SU-DHL-6 (cell line): ENCODE measurements around the gene NRP1.

Experiments used
- H2AFZ ChIP-seq: fragments of 200-600 bp; sonication (generic); 2 replicates; pipeline ENCODE4 v1.6.1; 2014; ENCODE audit warnings: low read depth, mild to moderate bottlenecking, moderate library complexity, mixed read lengths, antibody characterized with exemption, low read length; ENCODE audit not compliant: severe bottlenecking
- H3F3A ChIP-seq: fragments of 200-600 bp; shearing (Covaris generic); 2 replicates; pipeline ENCODE4 v1.6.0; 2016; ENCODE audit warnings: antibody characterized with exemption, mild to moderate bottlenecking; ENCODE audit not compliant: insufficient read depth
- H3K27ac ChIP-seq: fragments of 200-600 bp; sonication (generic); 2 replicates; pipeline ENCODE4 v1.5.1; 2016; ENCODE audit warnings: low read depth, mild to moderate bottlenecking, low read length, moderate library complexity, mixed read lengths
- H3K27me3 ChIP-seq: fragments of 200-600 bp; sonication (generic), shearing (Covaris generic); 2 replicates; pipeline ENCODE4 v1.6.0; 2014; ENCODE audit warnings: mild to moderate bottlenecking, low read length
- H3K36me3 ChIP-seq: fragments of 200-600 bp; sonication (generic); 2 replicates; pipeline ENCODE4 v1.6.1; 2014; ENCODE audit warnings: mild to moderate bottlenecking, low read length, mixed read lengths
- H3K4me2 ChIP-seq: fragments of 300-600, 200-600 bp; shearing (Covaris generic), sonication (generic); 2 replicates; pipeline ENCODE4 v1.6.0; 2014; ENCODE audit warnings: low read length, low read depth, mild to moderate bottlenecking; ENCODE audit not compliant: poor library complexity, severe bottlenecking
- H3K4me3 ChIP-seq: fragments of 200-600 bp; sonication (generic); 2 replicates; pipeline ENCODE4 v1.5.1; 2014; ENCODE audit warnings: antibody characterized with exemption, low read length, mild to moderate bottlenecking, mixed read lengths; ENCODE audit not compliant: insufficient read depth, poor library complexity, severe bottlenecking
- H3K79me2 ChIP-seq: fragments of 200-600 bp; sonication (generic); 2 replicates; pipeline ENCODE4 v1.6.1; 2014; ENCODE audit warnings: mild to moderate bottlenecking, low read length, moderate library complexity; ENCODE audit not compliant: insufficient read depth
- H3K9ac ChIP-seq: fragments of 200-600 bp; sonication (generic); 2 replicates; pipeline ENCODE4 v1.7.0; 2014; ENCODE audit warnings: mild to moderate bottlenecking, low read length
- H3K9me2 ChIP-seq: fragments of 200-600 bp; sonication (generic); replicated peaks from 2 replicates; pipeline ENCODE4 v1.6.1; 2014; ENCODE audit warnings: low read length; ENCODE audit not compliant: insufficient read depth
- H3K9me3 ChIP-seq: fragments of 200-600 bp; sonication (generic); 2 replicates; pipeline ENCODE4 v1.6.1; 2014; ENCODE audit warnings: low read length, mixed read lengths; ENCODE audit not compliant: insufficient read depth
- H4K20me1 ChIP-seq: fragments of 200-600 bp; sonication (generic); 2 replicates; pipeline ENCODE4 v1.6.1; 2014; ENCODE audit warnings: low read depth, mild to moderate bottlenecking, antibody characterized with exemption, low read length, moderate library complexity, mixed read lengths
- CTCF ChIP-seq: fragments of 200-600 bp; sonication (generic); IDR thresholded peaks from one replicate; pipeline ENCODE4 v1.5.1; 2017; ENCODE audit warnings: antibody characterized with exemption, mild to moderate bottlenecking, low read length, moderate library complexity; ENCODE audit not compliant: insufficient read depth, poor library complexity, severe bottlenecking
- EZH2phosphoT487 ChIP-seq: fragments of 200-600 bp; sonication (generic), shearing (Covaris generic); conservative IDR thresholded peaks from 2 replicates; pipeline ENCODE4 v1.6.1; 2018; ENCODE audit warnings: mild to moderate bottlenecking, antibody characterized with exemption, low read length, moderate library complexity, mixed read lengths

The NRP1 gene

GRCh38 chr10:33256458-33256857 is 78.0 kb downstream of the NRP1 start:
- H3K27me3 ChIP-seq, result no peaks in the 10 kb centered on the region
- no peak overlapping the region for H3K27ac ChIP-seq
- H3K9ac ChIP-seq, result no peak overlapping the region
- H3K9me2 ChIP-seq, result no peaks in the 10 kb centered on the region
- H3K4me2 ChIP-seq, result no peak overlapping the region
- H3K36me3 ChIP-seq, result no peaks in the 10 kb centered on the region
- no peaks in the 10 kb centered on the region for H4K20me1 ChIP-seq
- H3K9me3 ChIP-seq, result no peaks in the 10 kb centered on the region
- no peaks in the 10 kb centered on the region for H3K79me2 ChIP-seq
- no peak overlapping the region for H2AFZ ChIP-seq
- TF ChIP-seq CTCF, result no peak
- TF ChIP-seq EZH2phosphoT487, result no peak
- H3K4me3 ChIP-seq, result no peak overlapping the region
- no peaks in the 10 kb centered on the region for H3F3A ChIP-seq

- Histone ChIP-seq H3K27me3 (no peaks in the 10 kb centered on the region), H3F3A (no peaks in the 10 kb centered on the region), H3K27ac (no peak overlapping the region), H4K20me1 (no peaks in the 10 kb centered on the region), H3K36me3 (no peaks in the 10 kb centered on the region), H3K79me2 (no peaks in the 10 kb centered on the region), H3K9me2 (no peaks in the 10 kb centered on the region), H3K9me3 (no peaks in the 10 kb centered on the region), H3K4me2 (no peak overlapping the region), H3K9ac (no peak overlapping the region), H2AFZ (no peak overlapping the region), H3K4me3 (no peak overlapping the region)
- TF ChIP-seq EZH2phosphoT487, result no peak
- TF ChIP-seq CTCF, result no peak
These were observed 79.8 kb downstream of the NRP1 start for GRCh38 chr10:33254556-33255160.

GRCh38 chr10:33253411-33253810 is 81.1 kb downstream of the NRP1 start:
- H3K4me2 ChIP-seq, result no peak overlapping the region
- H3K36me3 ChIP-seq, result no peaks in the 10 kb centered on the region
- TF ChIP-seq CTCF (no peak), EZH2phosphoT487 (no peak)
- H3K4me3 ChIP-seq, result no peak overlapping the region
- no peaks in the 10 kb centered on the region for H3K9me3 ChIP-seq
- no peaks in the 10 kb centered on the region for H4K20me1 ChIP-seq
- no peaks in the 10 kb centered on the region for H3F3A ChIP-seq
- no peak overlapping the region for H3K9ac ChIP-seq
- H2AFZ ChIP-seq, result no peak overlapping the region
- no peak overlapping the region for H3K27ac ChIP-seq
- no peaks in the 10 kb centered on the region for H3K9me2 ChIP-seq
- H3K79me2 ChIP-seq, result no peaks in the 10 kb centered on the region
- H3K27me3 ChIP-seq, result no peaks in the 10 kb centered on the region
